NCI-H2227 (cell line): ENCODE results near the gene DPP10.
A peak's percentile ranks its signal among the peaks of the same experiment; 100 is the strongest.

Source experiments
- DNase-seq: peaks from one replicate; lab custom pipeline; 2025; ENCODE audit not compliant: unreplicated experiment; lab: John Stamatoyannopoulos, UW

The DPP10 gene

DNA sequence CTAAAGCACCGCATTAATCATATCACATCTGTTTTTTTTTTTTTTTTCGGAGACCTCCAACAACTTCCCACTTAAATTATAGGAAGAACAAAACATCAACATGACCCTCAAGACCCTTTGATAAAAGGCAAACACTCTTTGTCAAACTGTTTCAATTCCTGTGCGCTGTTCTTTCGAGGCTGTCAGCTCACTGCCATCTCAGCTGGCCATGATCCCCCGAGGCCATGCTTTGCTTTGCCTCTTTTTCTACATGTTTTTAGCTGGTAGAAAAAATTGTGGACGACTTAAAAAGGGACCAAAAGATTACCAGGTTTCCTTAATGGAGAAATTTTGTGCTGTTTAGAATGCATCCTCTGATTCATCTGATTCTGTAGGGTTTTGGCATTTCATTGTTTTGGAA is 138.2 kb downstream of the DPP10 start:
- DNase-seq: no peak

DNA sequence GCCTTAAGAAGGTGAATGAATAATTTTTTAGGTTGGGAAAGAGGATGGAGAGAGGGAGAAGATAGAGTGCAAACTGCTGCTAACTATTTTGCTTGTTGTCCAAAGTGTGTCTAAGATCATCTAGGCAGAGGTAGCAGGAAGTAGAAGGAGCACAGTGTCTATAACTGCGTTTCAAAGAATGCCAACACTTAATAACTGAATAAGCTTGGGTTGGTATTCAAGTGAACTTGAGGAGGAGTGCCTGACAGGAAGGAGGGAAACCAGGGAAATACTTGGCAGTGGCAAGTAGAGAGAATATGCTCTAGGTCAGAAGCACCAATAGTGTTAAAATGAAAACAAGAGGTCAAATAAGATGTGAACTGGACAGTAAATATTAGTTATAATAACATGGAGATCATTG is 155.9 kb downstream of the DPP10 start:
- DNase-seq: no peak

DNA sequence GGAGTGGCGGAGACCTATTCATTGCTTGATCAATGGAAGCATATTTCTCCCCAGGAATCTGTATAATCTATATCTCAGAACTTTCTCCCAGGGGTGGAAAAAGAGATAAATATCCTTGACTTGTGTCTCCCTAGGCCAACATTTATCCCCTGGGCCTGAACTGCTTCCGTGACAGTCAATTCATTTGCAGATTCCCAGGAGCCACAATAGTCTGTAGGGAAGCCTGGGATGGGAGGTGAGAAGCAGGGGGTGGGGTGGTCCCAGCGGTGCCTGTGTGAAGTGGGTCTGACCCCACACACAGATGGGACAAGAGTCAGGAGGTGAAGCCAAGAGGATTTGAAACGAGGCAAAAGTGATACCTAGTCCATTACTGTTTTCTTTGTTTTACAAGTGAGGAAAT is 166.8 kb downstream of the DPP10 start:
- no peak for DNase-seq

DNA sequence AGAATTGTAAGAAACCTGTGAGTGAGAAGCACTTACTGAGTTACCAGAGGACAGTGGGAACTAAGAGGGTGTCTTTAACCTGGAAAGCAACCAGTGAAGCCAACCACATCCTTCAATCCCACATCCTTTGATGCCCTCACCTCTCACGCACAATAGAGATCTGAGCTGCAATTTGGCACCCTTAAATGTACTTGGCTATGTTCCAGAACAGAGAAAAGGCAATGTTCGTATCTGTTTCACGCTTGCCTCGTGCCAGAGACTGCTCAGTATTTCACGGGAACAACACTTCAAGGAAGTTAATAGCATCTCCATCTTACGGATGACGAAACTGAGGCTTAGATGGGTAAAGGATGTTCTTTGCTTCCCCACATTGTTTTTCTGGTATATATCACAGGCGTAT is 167.4 kb downstream of the DPP10 start:
- DNase-seq: no peak

DNA sequence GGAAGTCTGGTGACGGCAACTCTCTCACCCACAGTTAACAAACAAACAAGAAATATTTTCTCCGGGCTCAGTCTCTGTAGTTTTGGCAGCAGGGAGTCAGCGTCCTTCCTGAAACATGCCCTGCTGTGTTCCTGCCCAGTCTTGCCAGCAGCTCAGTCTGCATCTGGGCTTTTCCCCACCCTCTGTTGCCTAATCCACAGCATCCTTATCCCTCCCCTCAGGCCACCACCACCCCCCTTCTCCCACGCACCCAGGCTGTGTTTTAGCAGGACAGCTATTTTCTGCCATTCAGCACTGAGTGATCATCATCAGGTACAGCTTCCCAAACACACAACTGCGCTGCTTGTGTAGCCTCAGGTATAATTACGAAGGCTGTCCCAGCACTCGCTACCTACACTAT is 168.2 kb downstream of the DPP10 start:
- no peak for DNase-seq

DNA sequence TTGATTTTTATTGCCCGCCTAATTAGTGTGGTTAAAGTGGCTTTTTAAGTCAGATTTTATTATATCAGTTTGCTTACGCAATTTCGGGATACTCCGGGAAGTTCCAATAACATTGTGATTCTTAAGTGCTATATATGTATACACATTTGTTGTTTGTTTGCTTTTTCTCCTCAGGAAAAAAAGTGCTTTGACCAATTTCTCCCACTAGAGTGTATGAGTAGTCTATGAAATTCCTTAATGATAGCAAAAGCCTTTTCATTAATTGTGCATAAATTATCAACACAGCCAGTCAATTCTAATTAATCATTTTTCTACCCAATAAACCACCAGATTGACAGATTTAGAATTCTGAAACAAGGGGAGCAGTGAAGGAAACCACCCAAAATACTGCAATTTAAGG is 172.2 kb downstream of the DPP10 start:
- no peak for DNase-seq

DNA sequence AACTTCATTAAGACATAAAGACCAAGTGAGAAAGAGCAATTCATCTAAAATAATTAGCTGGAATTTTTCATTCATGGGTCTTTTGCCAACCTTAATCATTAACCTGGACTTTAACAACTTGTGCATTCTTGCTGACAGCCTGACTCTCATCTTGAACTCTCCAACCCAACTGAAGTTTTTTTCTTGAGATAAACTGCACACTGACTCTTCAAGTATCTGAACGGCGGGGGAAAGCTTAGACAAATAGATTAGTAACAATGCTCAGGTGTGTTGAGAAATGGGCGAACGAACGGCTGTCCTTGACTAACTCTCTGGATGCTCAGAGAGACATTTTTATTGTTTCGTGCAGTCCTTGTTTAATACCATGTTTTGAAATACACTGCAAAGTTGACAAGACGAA is 186.0 kb downstream of the DPP10 start:
- no peak for DNase-seq

DNA sequence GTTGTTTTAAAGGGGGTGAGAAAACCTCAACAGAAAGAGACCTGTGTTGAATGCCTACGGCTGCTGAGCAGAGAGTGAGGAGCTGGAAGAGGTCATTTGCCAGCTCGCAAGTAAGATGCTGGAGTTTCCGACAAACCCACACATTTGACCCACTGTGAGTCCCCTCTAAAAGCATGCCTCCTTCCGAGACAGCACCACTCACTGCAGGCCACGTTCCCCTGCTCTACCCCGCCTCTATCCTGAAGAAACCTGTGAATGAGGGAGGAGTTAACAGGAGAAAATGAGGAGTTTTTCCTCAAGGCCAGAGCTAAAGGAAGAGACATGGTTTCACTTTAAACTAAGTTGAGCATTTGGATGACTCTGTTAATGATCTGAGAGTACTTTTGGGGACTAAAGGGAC is 188.7 kb downstream of the DPP10 start:
- no peak for DNase-seq

DNA sequence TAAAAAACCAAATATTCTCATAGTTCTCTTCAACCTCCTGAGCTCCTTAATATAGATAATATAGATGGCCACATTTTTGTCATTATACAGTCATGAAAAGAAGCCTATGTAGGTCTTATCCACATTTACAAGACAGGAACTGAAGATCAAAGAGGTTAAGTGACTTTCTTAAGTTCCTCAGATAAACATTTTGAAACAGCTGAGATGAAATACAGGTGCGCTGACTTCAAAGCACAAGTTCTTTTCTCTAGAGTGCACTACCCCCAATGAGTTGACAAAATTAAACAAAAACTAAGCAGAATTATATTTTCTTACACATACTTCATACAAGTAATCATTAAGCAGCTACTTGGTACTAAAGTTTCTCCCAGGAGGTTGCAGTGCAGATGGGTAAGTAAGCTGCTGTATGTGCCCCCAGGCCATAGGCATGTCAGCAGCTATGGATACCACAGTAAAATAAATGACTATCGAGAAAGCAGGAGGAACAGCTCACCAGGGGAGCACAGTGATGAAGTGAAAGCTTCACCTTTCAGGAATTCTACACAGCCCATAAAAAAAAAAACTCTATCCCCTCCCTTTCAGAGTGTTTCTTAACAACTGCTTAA is 199.8 kb downstream of the DPP10 start:
- no peak for DNase-seq

DNA sequence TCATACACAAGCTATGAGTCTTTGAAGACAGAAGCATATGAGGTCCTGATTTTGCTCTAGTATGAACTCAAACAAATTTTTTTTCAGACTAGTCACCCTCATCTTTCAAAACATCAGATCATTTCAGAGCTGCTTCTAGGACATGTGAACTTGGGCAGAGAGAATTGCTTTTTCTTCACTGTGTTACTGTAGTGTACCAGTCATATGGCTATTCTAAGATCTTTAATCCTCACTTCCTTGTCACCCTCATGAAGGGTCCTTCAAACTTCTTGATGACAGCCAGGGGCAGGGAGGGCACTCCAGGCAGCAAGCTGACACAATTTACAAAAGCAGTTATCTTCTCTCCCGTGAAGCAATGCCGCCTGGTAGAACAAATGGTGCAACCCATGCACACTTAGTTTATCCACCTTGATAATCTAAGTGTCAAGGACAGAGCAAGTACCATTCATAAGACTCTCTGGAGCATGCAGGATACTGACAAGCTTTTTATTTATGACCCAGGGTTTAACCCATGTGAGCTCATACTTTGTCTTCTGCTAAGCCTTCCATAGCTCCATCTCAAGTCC is 200.6 kb downstream of the DPP10 start:
- no peak for DNase-seq

DNA sequence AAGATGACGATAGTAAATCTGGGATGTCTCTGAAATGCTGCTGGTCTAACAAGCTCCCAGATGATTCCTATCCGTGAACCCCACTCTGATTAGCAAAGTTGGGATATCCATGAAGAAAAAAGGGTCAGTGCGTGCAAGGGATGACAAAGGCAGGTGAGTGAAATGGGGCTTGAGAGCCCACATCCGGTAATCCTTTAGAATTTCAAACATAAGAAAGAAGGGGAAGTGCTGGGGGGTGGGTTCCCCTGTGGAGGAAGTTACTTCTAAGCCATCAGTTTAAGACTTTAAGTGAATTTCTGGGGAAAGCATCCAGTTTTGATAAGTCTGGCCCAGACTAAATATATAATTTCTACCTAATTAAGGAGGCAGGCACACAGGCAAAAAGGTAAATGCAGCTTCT is 209.5 kb downstream of the DPP10 start:
- DNase-seq: no peak

DNA sequence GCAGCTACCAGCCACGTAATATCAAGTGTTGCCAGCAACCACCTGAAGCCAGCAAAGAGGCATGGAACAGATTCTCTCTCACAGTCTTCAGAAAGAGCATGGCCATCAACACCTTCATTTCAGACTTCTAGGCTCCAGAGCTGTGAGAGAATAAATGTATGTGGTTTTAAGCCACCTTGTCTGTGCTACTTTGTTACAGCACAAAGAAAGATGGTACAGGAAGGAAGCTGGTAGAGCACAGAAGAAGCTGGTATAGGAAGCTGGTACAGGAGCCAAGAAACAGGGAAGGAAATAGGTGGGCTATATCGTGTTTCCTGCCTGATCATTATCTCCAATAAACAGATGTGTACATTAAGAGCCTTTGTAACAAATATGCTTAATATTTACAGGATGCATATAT is 217.4 kb downstream of the DPP10 start:
- DNase-seq: no peak

DNA sequence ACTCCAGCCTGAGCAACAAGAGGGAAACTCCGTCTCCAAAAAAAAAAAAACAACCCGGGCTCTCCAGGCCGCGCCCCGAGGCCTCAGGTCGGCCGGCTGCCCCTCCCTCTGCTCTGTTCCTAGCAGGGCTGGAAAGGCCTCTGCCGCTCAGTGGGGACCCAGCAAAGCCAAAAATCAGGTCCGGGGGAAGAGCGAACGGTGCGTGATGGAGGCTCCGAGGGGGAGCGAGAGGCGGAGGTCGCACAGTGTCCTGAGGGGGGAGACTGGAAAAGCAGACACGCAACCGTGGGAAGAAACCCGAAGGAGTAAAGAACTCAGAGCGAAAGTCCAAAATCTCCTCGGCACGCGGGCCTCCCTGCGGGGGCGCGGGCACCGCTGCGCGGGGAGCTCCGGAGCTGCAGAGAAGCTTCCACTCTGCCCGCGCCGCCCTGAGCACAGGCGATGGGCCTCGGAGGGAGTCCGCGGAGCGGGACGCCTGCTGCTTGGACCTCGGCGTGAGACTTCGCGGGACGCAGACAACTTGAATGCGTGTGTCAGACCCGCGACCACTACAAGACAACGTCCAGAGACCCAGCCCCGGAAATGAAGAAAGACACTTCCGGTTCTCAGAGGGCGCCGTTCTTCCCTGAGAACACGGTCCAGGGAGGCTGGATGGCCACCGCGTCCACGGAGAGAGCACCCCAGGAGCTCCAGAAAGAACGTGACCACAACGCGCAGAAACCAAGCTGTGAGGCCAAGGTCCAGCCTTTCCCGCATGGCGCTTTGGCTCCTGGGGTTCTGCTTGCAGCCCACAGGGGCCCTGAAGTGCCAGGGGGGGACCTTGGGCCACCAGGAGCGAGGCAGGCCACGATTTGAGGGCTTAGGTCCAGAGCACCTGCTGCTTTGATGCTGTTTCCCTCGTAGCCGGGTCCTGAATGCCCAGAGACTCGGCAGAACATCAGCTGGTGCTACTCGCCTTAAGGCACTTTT is 219.8 kb downstream of the DPP10 start:
- peak; percentile 44 for DNase-seq

DNA sequence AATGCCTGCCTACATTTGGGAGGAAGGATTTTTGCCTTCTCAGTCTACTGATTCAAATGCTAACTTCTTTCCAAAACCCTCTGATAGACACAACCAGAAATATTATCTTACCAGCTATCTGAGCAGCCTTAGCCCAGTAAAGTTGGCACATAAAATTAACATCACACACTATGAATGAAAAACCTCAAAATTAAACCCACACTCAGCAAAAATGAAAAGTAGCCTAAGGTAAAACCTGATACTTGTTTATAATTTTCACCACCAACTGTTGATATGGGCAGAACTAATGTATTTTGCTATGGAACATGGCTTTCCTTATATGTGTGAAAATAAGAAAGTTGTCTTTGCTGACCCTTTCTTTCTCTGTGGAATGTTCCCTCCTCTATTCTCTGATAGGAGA is 226.0 kb downstream of the DPP10 start:
- DNase-seq: no peak

DNA sequence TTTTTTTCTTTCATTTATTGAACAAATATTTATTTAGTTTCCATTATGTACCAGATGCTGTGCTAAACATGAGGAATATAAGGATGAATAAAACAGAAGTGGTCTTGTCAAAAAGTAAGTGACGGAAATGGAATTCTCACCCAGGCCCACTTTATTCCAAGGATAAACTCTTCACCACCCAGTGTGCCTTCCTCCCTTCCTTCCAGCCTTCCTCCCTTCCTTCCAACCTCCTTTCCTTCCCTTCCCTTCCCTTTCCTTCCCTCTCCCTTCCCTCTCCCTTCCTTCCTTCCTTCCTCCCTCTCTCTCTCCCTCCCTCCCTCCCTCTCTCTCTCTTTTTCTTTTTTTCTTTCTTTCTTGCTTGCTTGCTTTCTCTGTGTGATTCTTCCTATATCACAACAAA is 240.8 kb downstream of the DPP10 start:
- no peak for DNase-seq

DNA sequence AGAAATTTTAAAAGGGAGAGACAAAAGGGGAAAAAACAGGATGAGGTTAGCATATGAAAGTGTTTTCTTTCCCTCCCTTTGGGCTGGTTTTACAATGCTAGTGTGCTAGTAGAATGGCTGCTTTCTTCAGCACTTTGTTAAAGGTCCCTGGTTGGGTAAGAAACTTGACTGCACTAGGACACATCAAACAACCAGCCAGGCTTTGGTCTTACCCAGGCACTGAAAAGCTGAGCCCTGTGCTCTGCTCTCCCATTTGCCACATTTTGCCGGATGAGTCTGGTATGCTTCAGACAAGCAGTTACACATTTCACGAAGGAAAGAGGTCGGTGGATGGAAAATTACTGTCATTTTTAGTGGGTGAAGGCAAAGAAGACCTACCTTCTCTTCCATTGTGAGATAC is 242.0 kb downstream of the DPP10 start:
- DNase-seq: no peak

DNA sequence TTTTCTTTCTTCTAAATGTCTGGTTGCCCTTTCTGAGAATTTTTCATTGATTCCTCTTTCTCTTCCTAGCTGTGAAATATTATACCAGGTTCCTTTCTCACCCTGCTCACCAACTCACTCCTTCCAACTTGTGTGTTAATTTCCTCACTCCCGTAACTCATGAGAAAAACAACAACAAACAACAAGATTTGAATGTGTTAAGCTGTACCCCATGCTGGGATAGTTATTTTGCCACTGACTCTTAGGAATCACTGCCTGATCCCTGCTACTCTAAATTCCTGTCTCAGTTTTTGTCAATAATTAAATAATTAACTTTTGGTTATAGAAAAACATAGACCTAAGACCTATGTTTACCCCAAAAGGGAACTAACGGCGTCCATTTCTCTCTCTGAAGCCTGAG is 242.7 kb downstream of the DPP10 start:
- no peak for DNase-seq

DNA sequence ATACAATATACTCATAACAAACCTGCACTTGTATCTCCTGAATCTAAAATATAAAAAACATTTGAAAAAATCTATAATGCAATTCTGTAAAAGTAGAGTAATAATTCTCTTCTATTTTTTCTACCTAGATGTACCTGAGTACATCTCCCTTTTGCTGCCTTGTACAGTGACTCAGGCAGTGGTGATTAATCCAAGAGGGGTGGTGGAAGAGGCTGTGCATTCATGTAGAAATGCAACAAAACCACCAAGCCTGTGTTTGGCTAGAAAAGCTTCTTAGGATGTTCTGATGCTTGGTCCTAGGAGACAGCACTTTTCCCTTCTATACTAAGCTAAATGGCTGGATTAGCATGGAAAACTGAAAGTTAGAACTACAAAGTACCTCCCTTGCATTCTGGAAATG is 245.8 kb downstream of the DPP10 start:
- DNase-seq: no peak

DNA sequence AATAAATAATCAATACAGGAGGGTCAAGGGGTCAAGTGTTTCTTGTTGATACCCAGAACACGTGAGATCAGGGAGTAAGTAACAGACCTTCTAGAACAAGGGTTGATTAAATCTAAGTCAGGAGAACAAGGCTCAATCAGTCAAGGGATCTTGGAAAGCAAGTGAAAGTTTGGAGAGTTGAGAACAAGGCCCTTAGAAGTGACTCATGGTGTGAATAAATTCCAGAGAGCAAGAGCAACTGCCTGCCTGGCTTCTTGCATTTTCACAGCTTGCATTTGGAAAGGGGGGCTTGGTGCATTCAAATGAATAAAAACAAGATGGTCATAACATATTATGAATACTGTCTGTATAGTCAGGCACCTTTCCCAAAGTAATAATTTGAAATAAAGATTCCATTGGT is 256.1 kb downstream of the DPP10 start:
- DNase-seq: no peak

DNA sequence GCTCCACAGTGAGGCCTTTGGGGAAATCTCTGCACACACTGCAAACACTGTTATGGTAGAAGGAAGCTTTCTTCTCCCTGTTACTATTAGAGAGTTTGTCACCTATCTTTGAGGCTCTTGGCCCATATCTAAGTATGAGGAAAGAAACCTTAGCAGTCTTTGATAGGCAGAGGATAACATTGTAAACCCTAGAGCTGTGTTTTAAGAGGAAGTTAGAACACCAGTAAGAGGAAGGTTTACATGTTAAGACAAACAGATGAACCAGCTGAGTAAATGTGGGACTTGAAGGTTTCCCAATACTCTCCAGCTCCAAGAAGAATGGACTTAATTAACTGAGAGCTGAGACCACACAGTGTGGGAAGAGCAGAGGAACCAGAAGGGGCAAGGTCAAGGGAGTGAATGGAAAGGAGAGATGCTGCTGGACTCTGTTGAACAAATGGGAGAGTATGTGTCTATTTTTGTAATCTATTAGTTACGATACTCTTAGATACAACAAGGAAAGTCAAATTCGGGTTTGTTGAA is 257.0 kb downstream of the DPP10 start:
- DNase-seq: no peak

DNA sequence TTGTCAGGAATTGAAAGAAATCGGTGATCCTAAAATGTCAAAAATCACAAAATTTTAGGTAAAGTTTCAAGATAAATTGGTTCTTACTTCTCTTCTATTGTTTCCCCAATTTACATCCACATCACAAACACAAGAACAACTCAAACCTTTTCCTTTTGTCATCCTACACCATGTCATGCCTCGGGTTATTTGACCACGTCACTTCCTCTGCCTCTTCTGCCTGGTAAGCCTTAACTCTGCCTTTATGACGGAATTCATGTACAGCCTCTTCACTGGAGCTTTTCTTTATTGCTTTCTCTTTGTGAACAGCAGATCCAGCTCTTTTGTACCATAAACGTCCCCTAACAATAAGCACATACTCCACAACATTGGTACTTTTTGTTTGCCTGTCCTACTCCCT is 258.0 kb downstream of the DPP10 start:
- no peak for DNase-seq
